ENCODE results near the gene TTC39B.

TTC39B gene

GRCh38 chr9:15178631-15179030 is 128.4 kb downstream of the TTC39B start:
- DNase-seq (ENCODE audit: low read depth, low spot score) = no peak

- no peak for DNase-seq (ENCODE audit: low read depth, low spot score)
Measured at GRCh38 chr9:15176836-15177235, 130.2 kb downstream of the TTC39B start.

GRCh38 chr9:15163931-15164330 is 143.1 kb downstream of the TTC39B start:
- DNase-seq (ENCODE audit: low read depth, low spot score) = no peak

- no peak for DNase-seq (ENCODE audit: low read depth, low spot score)
Measured at GRCh38 chr9:15161753-15162152, 145.3 kb downstream of the TTC39B start.

GRCh38 chr9:15160673-15161072 is 146.3 kb downstream of the TTC39B start:
- no peak for DNase-seq (ENCODE audit: low read depth, low spot score)

- DNase-seq (ENCODE audit: low read depth, low spot score) = no peak
Measured at GRCh38 chr9:15158064-15158463, 149.0 kb downstream of the TTC39B start.

- DNase-seq (ENCODE audit: low read depth, low spot score) = no peak
Measured at GRCh38 chr9:15157381-15157780, 149.6 kb downstream of the TTC39B start.

- DNase-seq (ENCODE audit: low read depth, low spot score) = no peak
Measured at GRCh38 chr9:15156241-15156640, 150.8 kb downstream of the TTC39B start.

GRCh38 chr9:15155826-15156225 is 151.2 kb downstream of the TTC39B start:
- no peak for DNase-seq (ENCODE audit: low read depth, low spot score)

GRCh38 chr9:15155323-15155722 is 151.7 kb downstream of the TTC39B start:
- DNase-seq (ENCODE audit: low read depth, low spot score) = no peak

GRCh38 chr9:15154677-15155076 is 152.3 kb downstream of the TTC39B start:
- no peak for DNase-seq (ENCODE audit: low read depth, low spot score)

GRCh38 chr9:15153961-15154360 is 153.1 kb downstream of the TTC39B start:
- no peak for DNase-seq (ENCODE audit: low read depth, low spot score)

- no peak for DNase-seq (ENCODE audit: low read depth, low spot score)
Measured at GRCh38 chr9:15150939-15151338, 156.1 kb downstream of the TTC39B start.

GRCh38 chr9:15149450-15149849 is 157.6 kb downstream of the TTC39B start:
- no peak for DNase-seq (ENCODE audit: low read depth, low spot score)

- DNase-seq (ENCODE audit: low read depth, low spot score) = no peak
Measured at GRCh38 chr9:15146268-15146700, 160.7 kb downstream of the TTC39B start.

- no peak for DNase-seq (ENCODE audit: low read depth, low spot score)
Measured at GRCh38 chr9:15144622-15145061, 162.4 kb downstream of the TTC39B start.

- no peak for DNase-seq (ENCODE audit: low read depth, low spot score)
Measured at GRCh38 chr9:15142878-15143534, 164.0 kb downstream of the TTC39B start.

- DNase-seq (ENCODE audit: low read depth, low spot score) = no peak
Measured at GRCh38 chr9:15140051-15140450, 167.0 kb downstream of the TTC39B start.

- no peak for DNase-seq (ENCODE audit: low read depth, low spot score)
Measured at GRCh38 chr9:15139469-15139868, 167.5 kb downstream of the TTC39B start.

GRCh38 chr9:15138357-15138686 is 168.7 kb downstream of the TTC39B start:
- no peak for DNase-seq (ENCODE audit: low read depth, low spot score)

GRCh38 chr9:15137658-15138356 is 169.2 kb downstream of the TTC39B start:
- no peak for DNase-seq (ENCODE audit: low read depth, low spot score)

GRCh38 chr9:15137089-15137488 is 169.9 kb downstream of the TTC39B start:
- DNase-seq (ENCODE audit: low read depth, low spot score) = no peak

- DNase-seq (ENCODE audit: low read depth, low spot score) = no peak
Measured at GRCh38 chr9:15136646-15137045, 170.4 kb downstream of the TTC39B start.
